DLD1 (cell line): ENCODE measurements around the gene HMBS.
"Not testable (repeated sequence)": the region's sequence is repeated elsewhere in the genome, so short reads cannot be mapped to it uniquely, and the experiment has no call there.

Experiments used
- in situ Hi-C: cut with HindIII; loops from 2 replicates; pipeline ENCODE4 v1.10.0; 2017; ENCODE audit warnings: low sequenced_read_pairs

HMBS gene

DNA sequence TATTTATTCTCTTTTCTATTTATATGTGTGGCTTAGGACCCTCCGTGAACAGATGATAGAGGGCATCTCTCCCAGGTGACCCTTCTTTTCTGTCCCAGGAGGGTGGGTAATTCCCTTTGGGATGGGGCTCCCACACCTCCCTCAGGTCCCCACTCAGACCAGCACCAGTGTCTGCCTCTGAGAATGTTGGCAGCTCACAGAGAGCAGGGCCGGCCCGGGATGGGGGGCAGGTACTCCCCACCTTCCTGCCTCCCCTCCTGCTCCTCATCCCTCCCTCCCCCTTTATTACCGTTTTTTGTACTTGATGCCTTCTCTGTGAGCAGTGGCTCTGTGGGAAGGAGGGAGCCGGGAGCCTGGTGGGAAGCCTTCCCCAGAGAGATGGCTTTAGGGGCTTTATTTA lies 31.9 kb downstream of the HMBS start:
- in situ Hi-C loops: loop anchor here (25.0 kb wide), 1 partner anchor 146 kb away; no protein-coding TSS in a partner anchor

- in situ Hi-C loops: loop anchor here (25.0 kb wide), 1 partner anchor 145 kb away; no protein-coding TSS in a partner anchor
Observed at GRCh38 chr11:119117004-119117706, 32.5 kb downstream of the HMBS start.

GRCh38 chr11:119118227-119118626 lies 33.5 kb downstream of the HMBS start:
- in situ Hi-C loops: loop anchor here (25.0 kb wide), 1 partner anchor 144 kb away; no protein-coding TSS in a partner anchor

- in situ Hi-C loops: loop anchor here (25.0 kb wide), 1 partner anchor 143 kb away; no protein-coding TSS in a partner anchor
Observed at GRCh38 chr11:119118946-119119345, 34.3 kb downstream of the HMBS start.

DNA sequence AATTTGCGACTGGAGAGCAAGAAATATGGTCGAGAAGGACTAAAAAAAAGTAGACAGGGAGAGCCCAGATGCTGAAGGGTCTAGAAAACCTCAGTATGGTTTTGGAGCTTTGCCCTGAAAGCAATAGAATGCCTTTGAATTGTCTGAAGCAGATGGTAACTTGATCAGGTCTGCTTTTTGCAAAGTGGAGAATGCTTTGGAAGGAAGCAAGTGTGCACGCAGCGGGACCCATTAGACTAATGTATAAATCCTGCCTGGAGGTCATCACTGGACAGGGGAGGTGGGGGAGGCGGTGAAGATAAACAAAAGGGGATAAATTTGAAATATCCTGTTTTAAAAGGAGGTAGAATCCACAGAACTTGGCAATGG lies 35.9 kb downstream of the HMBS start:
- in situ Hi-C loops: loop anchor here (25.0 kb wide), 1 partner anchor 142 kb away; no protein-coding TSS in a partner anchor

- in situ Hi-C loops: loop anchor here (25.0 kb wide), 1 partner anchor 141 kb away; no protein-coding TSS in a partner anchor
Observed at GRCh38 chr11:119121008-119121810, 36.5 kb downstream of the HMBS start, which contains the start of gene HINFP. Gene HINFP (plus strand): TSS chr11:119121580. CDS start chr11:119126945, 5,365 bp downstream.

DNA sequence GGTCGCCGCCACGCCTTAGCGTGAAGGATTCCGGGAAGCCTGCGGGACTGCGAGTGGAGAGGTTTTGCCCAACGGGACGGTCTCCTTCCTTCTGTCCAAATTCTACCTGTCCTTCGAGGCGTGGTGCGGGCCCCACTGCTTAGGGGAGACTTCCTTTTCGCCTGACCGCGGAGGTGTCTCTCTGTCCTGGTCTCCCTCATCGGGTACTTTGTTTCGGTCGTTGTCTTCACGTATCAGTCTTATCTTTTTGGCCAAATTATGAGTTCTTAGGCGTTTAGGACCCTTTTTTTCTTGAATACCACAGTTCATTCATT lies 37.1 kb downstream of the HMBS start:
- in situ Hi-C loops: loop anchor here (25.0 kb wide), 1 partner anchor 141 kb away; no protein-coding TSS in a partner anchor

DNA sequence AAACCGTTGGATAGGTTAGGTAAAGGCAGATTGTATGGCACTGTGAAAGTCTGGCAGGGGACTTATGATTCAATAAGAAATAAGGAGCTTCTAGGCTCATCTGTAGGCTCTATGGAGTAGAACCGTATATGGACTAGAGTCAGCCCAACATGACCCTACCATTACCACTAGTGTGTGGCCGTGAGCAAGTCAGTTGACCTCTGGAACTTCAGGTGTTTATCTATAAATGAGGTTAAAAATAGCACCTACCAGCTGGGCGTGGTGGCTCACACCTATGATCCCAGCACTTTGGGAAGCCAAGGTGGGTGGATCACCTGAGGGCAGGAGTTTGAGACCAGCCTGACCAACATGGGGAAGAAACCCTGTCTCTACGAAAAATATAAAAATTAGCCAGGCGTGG lies 41.1 kb downstream of the HMBS start:
- in situ Hi-C loops: no loop called here

- in situ Hi-C loops: no loop called here
Observed at GRCh38 chr11:119126675-119127268, 42.1 kb downstream of the HMBS start.

DNA sequence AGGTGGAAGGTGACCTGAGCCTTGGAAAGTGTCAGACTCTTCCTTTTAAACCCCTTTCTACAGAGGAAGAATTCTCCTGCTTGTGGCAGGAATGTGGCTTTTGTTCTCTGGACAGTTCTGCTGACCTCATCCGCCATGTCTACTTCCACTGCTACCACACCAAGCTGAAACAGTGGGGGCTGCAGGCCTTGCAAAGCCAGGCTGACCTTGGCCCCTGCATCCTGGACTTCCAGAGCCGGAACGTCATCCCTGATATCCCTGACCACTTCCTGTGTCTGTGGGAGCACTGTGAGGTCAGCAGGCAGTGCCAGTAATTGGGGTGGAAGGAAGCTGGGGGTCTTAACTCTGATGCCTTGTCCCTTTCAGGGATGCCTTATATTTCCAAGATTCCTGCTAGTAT lies 46.0 kb downstream of the HMBS start:
- in situ Hi-C loops: no loop called here

GRCh38 chr11:119134389-119134978 lies 49.8 kb downstream of the HMBS start:
- in situ Hi-C loops: no loop called here

- in situ Hi-C loops: not testable (repeated sequence)
Observed at GRCh38 chr11:119139276-119139675, 54.6 kb downstream of the HMBS start.
